HepG2 (cell line): ENCODE measurements around the gene CREG1. TPM values are rescaled to one million over a fixed set of nuclear protein-coding genes. Genes with fewer than 3 reads are reported as not detected.

Experiments used
- GZF1 ChIP-seq: sonication (generic); formaldehyde crosslinking; IDR thresholded peaks from 2 replicates; pipeline ENCODE4 v1.5.1; 2020; ENCODE audit warnings: mild to moderate bottlenecking, missing genetic modification reagents
- JARID2 ChIP-seq: sonication (generic); formaldehyde crosslinking; IDR thresholded peaks from 2 replicates; pipeline ENCODE4 v1.8.1; 2023; ENCODE audit warnings: missing genetic modification reagents, inconsistent platforms; ENCODE audit not compliant: insufficient replicate concordance
- MTA3 ChIP-seq: sonication (generic); formaldehyde crosslinking; IDR thresholded peaks from 2 replicates; pipeline ENCODE4 v1.4.0; 2020; ENCODE audit warnings: missing genetic modification reagents
- NBN ChIP-seq: fragments of 450-650 bp; conservative IDR thresholded peaks from 2 replicates; pipeline ENCODE4 v1.6.1; 2017
- NFKBIZ ChIP-seq: IDR thresholded peaks from 2 replicates; pipeline ENCODE4 v1.6.1; 2018; ENCODE audit warnings: missing genetic modification reagents, missing compliant biosample characterization
- RAD51 ChIP-seq: fragments of 450-650 bp; IDR thresholded peaks from 2 replicates; pipeline ENCODE4 v1.6.1; 2016; ENCODE audit warnings: borderline replicate concordance
- SOX5 ChIP-seq: IDR thresholded peaks from 2 replicates; pipeline ENCODE4 v1.6.1; 2016; ENCODE audit warnings: borderline replicate concordance
- ZNF10 ChIP-seq: sonication (generic); formaldehyde crosslinking; IDR thresholded peaks from 2 replicates; pipeline ENCODE4 v1.4.0; 2020; ENCODE audit warnings: mild to moderate bottlenecking, low read depth, missing genetic modification reagents, borderline replicate concordance
- ZNF180 ChIP-seq: sonication (generic); formaldehyde crosslinking; IDR thresholded peaks from 2 replicates; pipeline ENCODE4 v1.4.0; 2020; ENCODE audit warnings: low read depth, missing genetic modification reagents, borderline replicate concordance
- ZNF235 ChIP-seq: sonication (generic); formaldehyde crosslinking; IDR thresholded peaks from 2 replicates; pipeline ENCODE4 v1.8.1; 2023; ENCODE audit warnings: mild to moderate bottlenecking, missing genetic modification reagents, borderline replicate concordance
- ZNF274 ChIP-seq: sonication (generic); formaldehyde crosslinking; IDR thresholded peaks from 2 replicates; pipeline ENCODE4 v1.5.1; 2020; ENCODE audit warnings: mild to moderate bottlenecking, missing genetic modification reagents
- ZNF496 ChIP-seq: sonication (generic); formaldehyde crosslinking; IDR thresholded peaks from 2 replicates; pipeline ENCODE4 v1.8.1; 2023; ENCODE audit warnings: mild to moderate bottlenecking, moderate library complexity, missing genetic modification reagents; ENCODE audit not compliant: insufficient replicate concordance
- ZNF543 ChIP-seq: sonication (generic); formaldehyde crosslinking; IDR thresholded peaks from 2 replicates; pipeline ENCODE4 v1.4.0; 2020; ENCODE audit warnings: mild to moderate bottlenecking, missing genetic modification reagents
- ZNF670 ChIP-seq: sonication (generic); formaldehyde crosslinking; IDR thresholded peaks from 2 replicates; pipeline ENCODE4 v1.8.0; 2022; ENCODE audit warnings: mild to moderate bottlenecking, missing genetic modification reagents, borderline replicate concordance
- ZNF713 ChIP-seq: sonication (generic); formaldehyde crosslinking; IDR thresholded peaks from 2 replicates; pipeline ENCODE4 v1.4.0; 2020; ENCODE audit warnings: mild to moderate bottlenecking, missing genetic modification reagents
- ZSCAN21 ChIP-seq: sonication (generic); formaldehyde crosslinking; IDR thresholded peaks from 2 replicates; pipeline ENCODE4 v1.8.0; 2022; ENCODE audit warnings: mild to moderate bottlenecking, missing genetic modification reagents, moderate library complexity, borderline replicate concordance
- polyA plus RNA-seq, 8 experiments: library from polyadenylated mRNA; depleted of rRNA in 3 of 8; stranded (reverse) in 7 of 8; unstranded in 1 of 8; fragments of >200 nt; fragmentation: Illumina TruSeq in 4 of 8; extraction: Trizol in 4 of 8; gene quantifications; 2 replicates each; pipeline versions ENCODE4 v1.2.1 to v1.2.3, GENCODE V29; 2011 to 2016; ENCODE audit warnings: low read depth in 4 of 8, missing spikeins in 1 of 8, mixed read lengths in 1 of 8; ENCODE audit not compliant: insufficient read depth in 1 of 8
- total RNA-seq, 5 experiments: library from RNA; depleted of rRNA; stranded (reverse); fragments of >200 nt; fragmentation: Illumina TruSeq; extraction: Trizol; gene quantifications; 2 replicates each; pipeline ENCODE4 v1.2.3, GENCODE V29; 2016; ENCODE audit warnings: low read depth in 1 of 5
- TF ChIP-seq, protein P1 (sequence below): sonication (generic); formaldehyde crosslinking; IDR thresholded peaks from 2 replicates; pipeline ENCODE4 v1.4.0; 2020; ENCODE audit warnings: missing genetic modification reagents
- TF ChIP-seq, protein P2 (sequence below): sonication (generic); formaldehyde crosslinking; IDR thresholded peaks from 2 replicates; pipeline ENCODE4 v1.4.0; 2020; ENCODE audit warnings: missing genetic modification reagents
- TF ChIP-seq, protein P3 (sequence below): sonication (generic); formaldehyde crosslinking; IDR thresholded peaks from 2 replicates; pipeline ENCODE4 v1.9.0; 2021; ENCODE audit warnings: missing genetic modification reagents, borderline replicate concordance
- TF ChIP-seq, protein P4 (sequence below): sonication (generic); formaldehyde crosslinking; IDR thresholded peaks from 2 replicates; pipeline ENCODE4 v1.9.0; 2021; ENCODE audit warnings: missing genetic modification reagents, borderline replicate concordance

The CREG1 gene
- total and polyA plus RNA-seq, 2 of the 13 experiments (the other 11 are each of a cell fraction or from before 2014, with no cell fraction given): 31.3 to 33.5 TPM

DNA sequence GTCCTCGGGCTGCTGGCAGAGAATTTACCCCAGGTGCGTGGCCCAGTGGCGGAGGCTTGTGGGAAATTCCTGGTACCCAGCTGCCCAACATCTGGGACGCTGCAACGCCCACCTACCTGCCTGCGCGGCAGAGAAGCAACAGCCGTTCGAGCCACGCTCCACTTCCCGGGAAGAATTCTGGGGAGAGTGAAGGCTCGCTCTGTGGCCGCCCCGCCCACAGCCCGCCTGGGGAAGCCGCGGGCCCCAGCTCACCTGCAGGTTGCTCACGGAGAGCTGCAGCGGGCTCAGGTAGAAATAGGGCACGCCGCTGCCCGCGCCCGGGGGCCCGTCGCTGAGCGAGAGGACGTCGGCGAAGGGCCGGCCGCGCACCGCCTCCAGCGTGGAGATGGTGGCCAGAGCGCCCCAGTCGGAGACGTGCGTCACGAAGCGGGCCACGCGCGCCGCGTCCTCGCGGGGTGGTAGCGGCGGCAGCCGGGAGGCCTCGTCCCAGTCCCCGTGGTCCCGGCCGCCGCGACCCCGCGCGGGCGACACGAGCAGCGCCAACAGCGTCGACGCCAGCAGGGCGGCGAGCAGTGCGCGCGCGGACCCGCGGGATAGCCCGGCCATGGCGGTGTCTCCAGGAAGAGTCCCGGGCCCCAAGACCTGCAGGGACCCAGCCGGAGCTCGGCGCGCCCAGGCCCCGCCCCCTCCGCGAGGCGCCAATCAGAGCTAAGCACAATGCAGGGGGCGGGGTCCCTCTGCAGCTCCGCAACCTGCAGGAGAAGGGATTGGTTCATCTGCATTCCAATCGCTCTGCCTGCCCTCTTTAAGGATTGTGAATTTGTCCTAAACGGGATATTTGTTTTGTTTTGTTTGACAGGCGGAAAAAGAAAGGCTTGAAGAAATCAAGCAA, at the start of gene CREG1 (continued):
- TF ChIP-seq, protein P1, sequence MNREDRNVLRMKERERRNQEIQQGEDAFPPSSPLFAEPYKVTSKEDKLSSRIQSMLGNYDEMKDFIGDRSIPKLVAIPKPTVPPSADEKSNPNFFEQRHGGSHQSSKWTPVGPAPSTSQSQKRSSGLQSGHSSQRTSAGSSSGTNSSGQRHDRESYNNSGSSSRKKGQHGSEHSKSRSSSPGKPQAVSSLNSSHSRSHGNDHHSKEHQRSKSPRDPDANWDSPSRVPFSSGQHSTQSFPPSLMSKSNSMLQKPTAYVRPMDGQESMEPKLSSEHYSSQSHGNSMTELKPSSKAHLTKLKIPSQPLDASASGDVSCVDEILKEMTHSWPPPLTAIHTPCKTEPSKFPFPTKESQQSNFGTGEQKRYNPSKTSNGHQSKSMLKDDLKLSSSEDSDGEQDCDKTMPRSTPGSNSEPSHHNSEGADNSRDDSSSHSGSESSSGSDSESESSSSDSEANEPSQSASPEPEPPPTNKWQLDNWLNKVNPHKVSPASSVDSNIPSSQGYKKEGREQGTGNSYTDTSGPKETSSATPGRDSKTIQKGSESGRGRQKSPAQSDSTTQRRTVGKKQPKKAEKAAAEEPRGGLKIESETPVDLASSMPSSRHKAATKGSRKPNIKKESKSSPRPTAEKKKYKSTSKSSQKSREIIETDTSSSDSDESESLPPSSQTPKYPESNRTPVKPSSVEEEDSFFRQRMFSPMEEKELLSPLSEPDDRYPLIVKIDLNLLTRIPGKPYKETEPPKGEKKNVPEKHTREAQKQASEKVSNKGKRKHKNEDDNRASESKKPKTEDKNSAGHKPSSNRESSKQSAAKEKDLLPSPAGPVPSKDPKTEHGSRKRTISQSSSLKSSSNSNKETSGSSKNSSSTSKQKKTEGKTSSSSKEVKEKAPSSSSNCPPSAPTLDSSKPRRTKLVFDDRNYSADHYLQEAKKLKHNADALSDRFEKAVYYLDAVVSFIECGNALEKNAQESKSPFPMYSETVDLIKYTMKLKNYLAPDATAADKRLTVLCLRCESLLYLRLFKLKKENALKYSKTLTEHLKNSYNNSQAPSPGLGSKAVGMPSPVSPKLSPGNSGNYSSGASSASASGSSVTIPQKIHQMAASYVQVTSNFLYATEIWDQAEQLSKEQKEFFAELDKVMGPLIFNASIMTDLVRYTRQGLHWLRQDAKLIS: no peak
- TF ChIP-seq ZNF10 (CRISPR knock-in tag) (no peak), GZF1 (no peak), NFKBIZ (CRISPR knock-in tag) (no peak), JARID2 (CRISPR knock-in tag) (no peak), ZSCAN21 (CRISPR knock-in tag) (peak; percentile 54; the same call in 1 of the 2 replicates), ZNF496 (CRISPR knock-in tag) (no peak), MTA3 (CRISPR knock-in tag) (no peak), RAD51 (no peak), SOX5 (no peak), NBN (no peak), ZNF713 (CRISPR knock-in tag) (no peak), ZNF670 (CRISPR knock-in tag) (no peak; the same call in 1 of the 2 replicates), ZNF274 (no peak), ZNF180 (no peak), ZNF543 (CRISPR knock-in tag) (peak; percentile 58; the same call in 1 of the 2 replicates), ZNF235 (CRISPR knock-in tag) (no peak)
- TF ChIP-seq, protein P2, sequence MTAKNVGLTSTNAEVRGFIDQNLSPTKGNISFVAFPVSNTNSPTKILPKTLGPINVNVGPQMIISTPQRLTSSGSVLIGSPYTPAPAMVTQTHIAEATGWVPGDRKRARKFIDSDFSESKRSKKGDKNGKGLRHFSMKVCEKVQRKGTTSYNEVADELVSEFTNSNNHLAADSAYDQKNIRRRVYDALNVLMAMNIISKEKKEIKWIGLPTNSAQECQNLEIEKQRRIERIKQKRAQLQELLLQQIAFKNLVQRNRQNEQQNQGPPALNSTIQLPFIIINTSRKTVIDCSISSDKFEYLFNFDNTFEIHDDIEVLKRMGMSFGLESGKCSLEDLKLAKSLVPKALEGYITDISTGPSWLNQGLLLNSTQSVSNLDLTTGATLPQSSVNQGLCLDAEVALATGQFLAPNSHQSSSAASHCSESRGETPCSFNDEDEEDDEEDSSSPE (CRISPR knock-in tag): peak; percentile 35; the same call in 1 of the 2 replicates
- TF ChIP-seq, protein P3, sequence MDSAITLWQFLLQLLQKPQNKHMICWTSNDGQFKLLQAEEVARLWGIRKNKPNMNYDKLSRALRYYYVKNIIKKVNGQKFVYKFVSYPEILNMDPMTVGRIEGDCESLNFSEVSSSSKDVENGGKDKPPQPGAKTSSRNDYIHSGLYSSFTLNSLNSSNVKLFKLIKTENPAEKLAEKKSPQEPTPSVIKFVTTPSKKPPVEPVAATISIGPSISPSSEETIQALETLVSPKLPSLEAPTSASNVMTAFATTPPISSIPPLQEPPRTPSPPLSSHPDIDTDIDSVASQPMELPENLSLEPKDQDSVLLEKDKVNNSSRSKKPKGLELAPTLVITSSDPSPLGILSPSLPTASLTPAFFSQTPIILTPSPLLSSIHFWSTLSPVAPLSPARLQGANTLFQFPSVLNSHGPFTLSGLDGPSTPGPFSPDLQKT (CRISPR knock-in tag): no peak
- TF ChIP-seq, protein P4, sequence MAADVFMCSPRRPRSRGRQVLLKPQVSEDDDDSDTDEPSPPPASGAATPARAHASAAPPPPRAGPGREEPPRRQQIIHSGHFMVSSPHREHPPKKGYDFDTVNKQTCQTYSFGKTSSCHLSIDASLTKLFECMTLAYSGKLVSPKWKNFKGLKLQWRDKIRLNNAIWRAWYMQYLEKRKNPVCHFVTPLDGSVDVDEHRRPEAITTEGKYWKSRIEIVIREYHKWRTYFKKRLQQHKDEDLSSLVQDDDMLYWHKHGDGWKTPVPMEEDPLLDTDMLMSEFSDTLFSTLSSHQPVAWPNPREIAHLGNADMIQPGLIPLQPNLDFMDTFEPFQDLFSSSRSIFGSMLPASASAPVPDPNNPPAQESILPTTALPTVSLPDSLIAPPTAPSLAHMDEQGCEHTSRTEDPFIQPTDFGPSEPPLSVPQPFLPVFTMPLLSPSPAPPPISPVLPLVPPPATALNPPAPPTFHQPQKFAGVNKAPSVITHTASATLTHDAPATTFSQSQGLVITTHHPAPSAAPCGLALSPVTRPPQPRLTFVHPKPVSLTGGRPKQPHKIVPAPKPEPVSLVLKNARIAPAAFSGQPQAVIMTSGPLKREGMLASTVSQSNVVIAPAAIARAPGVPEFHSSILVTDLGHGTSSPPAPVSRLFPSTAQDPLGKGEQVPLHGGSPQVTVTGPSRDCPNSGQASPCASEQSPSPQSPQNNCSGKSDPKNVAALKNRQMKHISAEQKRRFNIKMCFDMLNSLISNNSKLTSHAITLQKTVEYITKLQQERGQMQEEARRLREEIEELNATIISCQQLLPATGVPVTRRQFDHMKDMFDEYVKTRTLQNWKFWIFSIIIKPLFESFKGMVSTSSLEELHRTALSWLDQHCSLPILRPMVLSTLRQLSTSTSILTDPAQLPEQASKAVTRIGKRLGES (CRISPR knock-in tag): peak; percentile 83; the same call in 1 of the 2 replicates
